ENCODE data around the gene ANKRD13A.

DNA sequence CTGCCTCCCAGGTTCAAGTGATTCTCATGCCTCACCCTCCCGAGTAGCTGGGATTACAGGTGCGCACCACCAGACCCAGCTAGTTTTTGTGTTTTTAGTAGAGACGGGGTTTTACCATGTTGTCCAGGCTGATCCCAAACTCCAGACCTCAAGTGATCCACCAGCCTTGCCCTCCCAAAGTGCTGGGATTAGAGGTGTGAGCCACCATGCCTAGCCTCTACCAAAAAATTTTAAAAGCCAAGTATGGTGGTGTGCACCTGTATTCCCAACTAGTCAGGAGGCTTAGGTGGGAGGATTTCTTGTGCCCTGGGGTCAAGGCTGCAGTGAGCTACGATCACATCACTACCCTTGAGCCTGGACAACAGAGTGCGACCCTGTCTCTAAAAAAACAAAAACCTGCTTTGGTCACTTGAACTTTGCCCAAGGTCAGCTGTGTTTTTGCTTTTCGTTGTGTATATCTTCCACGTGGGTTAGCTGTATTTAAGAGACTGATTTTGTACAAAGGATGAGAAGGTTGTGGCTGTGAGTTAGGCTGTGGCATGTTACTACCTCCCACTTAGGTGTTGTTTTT lies 36.4 kb downstream of the ANKRD13A start:
- TF ChIP-seq CTCF (IDR thresholded peaks at IDR 0.05), result no peak
- no peak for TF ChIP-seq EZH2 (IDR thresholded peaks at IDR 0.05; ENCODE audit: borderline replicate concordance, insufficient read depth, low read depth, low read length, poor library complexity, severe bottlenecking)
